ENCODE data around the gene ALPP.
"Not testable (repeated sequence)": the region's sequence is repeated elsewhere in the genome, so short reads cannot be mapped to it uniquely, and the experiment has no call there.

Gene ALPP

DNA sequence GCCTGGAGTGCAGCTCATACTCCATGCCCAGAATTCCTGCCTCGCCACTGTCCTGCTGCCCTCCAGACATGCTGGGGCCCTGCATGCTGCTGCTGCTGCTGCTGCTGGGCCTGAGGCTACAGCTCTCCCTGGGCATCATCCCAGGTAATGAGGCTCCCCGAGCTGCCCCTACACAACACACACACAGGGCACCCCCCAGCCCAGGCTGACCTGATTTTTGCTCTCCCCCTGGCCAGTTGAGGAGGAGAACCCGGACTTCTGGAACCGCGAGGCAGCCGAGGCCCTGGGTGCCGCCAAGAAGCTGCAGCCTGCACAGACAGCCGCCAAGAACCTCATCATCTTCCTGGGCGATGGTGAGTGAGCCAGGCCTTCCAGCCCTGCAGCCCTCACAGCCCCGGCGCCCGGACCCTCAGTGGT lies at the start of gene ALPP:
Gene ALPP (plus strand): TSS at position 17 of the 417 bp plus-strand sequence. CDS start 52 bp downstream, at position 69.
- DNase-seq = not testable (repeated sequence)

DNA sequence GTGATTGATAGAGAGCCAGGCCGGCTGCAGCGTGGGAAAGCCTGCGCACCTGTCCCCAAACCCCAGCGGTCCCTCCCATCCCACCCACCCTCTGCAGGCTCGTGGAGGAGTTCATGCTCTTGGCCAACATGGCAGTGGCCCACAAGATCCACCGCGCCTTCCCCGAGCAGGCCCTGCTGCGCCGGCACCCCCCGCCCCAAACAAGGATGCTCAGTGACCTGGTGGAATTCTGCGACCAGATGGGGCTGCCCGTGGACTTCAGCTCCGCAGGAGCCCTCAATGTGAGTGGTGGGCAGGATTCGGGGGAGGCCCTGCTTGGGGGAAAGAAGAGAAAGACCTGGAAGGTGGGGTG lies 48.9 kb upstream of the ALPP start:
- no peak for DNase-seq

DNA sequence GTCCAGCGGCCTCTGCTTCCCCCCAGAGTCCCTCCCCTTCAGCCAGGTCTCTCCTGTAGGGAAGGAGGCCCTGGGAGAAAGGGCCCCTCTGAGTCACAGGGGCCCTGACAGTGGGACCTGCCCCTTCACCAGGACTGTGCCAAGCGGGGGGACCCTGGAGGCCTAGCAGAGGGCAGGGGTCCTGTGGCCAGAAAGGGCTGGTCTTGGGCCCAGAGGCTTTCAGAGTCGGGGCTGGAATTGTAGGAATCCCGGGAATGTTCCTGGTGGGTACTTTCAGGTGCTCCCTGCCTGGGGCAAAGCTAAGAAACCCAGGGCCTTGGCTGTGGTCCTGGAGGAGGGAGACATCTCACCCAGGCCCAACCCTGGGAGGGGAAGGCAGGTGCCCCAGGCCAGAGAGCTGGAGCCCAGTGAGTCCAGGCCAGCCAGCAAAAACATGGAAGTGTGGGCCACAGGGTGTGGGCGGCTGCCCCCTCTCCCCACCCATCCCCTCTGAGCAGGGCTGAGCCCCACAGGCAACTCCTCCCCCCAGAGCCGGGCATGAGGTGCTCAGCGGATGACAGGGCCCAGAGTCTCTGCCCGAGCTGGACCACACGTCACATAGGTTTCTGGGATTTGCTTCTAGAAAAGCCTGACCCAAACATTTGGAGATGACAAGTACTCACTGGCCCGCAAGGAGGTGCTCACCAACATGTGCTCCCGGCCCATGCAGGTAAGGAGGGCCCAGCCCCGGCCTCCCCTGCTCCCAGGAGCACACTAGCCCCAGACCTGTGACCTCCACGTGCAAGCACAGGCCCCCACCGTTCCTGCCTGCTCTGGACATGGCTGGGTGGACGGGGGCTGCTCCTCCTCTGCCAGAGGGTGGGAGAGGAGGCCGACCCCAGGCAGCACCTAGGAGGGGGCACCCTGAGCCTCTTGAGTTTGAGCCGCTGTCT lies 48.2 kb upstream of the ALPP start:
- DNase-seq = no peak

- not testable (repeated sequence) for DNase-seq
Observed at GRCh38 chr2:232331061-232331460, 47.5 kb upstream of the ALPP start.

- not testable (repeated sequence) for DNase-seq
Observed at GRCh38 chr2:232331641-232332040, 46.9 kb upstream of the ALPP start.

DNA sequence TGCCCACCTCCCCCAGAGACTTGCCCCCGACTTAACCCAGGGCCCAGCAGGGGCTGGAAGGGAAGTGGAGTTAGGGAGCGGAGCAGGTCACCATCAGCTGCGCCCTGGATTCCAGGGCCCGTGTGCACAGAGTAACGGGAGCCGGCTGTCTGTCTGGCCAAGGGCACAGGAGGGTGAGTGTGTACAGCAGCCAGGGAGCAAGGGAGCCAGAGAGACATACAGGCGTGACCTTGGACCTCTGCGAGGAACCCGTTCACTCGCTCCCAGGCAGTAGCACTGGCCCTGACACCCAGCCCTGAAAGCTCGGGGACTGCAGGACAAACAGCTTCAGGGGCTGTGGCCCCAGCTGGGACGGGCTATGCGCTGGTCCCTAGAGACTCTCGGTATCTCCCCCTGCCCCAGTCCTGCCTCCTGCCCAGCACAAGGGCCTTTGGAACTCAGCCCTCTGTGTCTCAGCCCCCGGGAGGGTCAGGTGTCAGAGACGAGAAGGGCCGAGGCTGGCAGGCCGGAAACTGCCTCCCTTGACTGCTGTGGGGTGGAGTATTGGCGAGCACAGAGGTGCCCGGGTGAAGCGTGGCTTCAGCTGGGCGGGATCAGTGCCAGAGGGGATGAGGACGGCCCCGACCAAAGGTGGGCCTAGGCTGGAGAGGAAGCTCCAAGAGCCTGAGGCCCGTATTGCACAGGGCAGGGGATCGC lies 46.2 kb upstream of the ALPP start:
- DNase-seq = not testable (repeated sequence)

DNA sequence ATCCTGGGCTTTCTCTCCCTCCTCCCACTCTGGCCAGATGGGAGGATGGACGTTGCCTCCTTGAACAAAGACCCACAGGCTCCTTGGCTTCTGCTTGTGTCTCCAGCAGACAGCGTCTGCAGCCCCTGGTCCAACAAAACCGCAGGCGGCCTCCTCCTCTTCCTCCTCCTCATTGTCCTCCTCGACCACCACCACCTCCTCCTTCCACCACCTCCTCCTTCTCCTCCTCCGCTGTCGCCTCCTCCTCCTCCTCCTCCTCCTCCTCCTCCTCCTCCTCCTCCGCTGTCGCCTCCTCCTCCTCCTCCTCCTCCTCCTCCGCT lies 45.7 kb upstream of the ALPP start:
- DNase-seq = no peak

- no peak for DNase-seq
Observed at GRCh38 chr2:232333361-232334135, 45.0 kb upstream of the ALPP start.

- DNase-seq = not testable (repeated sequence)
Observed at GRCh38 chr2:232334136-232334884, 44.2 kb upstream of the ALPP start.

DNA sequence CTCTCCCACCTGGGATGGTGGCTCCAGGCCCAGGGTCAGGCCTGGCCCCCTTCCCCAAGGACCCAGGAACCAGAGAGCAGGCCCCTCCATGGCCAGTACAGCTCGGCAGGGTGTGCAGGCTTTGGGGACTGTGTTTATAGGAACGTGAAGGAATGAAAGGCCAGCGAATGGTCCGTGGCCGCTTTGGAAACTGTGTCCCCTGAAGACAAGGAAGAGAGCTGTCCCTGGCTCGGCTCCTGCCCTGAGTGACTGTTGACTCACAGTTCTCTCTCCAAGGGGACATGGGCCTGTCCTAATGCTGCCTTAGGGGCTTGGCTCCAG lies 43.7 kb upstream of the ALPP start:
- not testable (repeated sequence) for DNase-seq

GRCh38 chr2:232335206-232335858 lies 43.2 kb upstream of the ALPP start:
- DNase-seq = not testable (repeated sequence)

DNA sequence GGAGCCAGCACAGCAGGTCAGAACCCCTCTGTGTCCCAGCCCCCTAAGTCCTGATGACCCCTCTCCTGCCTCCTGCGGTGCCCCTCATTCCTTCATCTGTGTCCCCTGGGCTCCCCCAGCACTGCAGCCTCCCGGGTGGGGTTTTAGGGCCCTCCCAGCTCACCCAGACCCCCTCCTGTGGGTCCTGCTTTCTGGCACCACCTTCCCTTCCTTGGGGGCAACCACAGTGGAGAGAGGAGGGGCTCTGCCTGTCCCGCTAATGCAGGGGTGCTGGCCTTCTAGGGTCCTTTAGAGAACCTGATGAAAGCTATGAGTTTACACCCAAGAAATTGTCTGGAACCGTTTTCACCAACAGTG lies 42.7 kb upstream of the ALPP start:
- no peak for DNase-seq

DNA sequence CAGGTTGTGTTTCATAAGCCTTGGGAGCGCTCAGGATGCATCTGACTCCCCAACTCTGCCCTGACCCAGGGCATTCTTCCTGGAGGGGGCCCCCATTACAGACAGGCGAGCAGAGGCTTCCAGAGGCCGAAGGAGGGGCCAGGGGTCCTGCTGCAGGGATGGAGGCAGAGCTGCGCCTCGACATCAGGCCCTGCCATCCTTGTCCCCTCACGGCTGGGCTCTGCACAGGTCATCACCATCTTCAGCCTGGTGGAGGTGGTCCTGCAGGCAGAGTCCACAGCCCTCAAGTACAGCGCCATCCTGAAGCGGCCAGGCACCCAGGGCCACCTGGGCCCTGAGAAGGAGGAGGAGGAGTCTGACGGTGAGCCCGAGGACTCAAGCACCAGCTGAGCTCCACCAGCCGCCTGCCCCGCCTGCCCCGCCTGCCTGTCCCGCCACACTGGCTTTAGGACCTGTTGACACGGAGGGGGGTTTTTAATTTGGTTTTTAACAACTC lies 42.3 kb upstream of the ALPP start:
- no peak for DNase-seq

DNA sequence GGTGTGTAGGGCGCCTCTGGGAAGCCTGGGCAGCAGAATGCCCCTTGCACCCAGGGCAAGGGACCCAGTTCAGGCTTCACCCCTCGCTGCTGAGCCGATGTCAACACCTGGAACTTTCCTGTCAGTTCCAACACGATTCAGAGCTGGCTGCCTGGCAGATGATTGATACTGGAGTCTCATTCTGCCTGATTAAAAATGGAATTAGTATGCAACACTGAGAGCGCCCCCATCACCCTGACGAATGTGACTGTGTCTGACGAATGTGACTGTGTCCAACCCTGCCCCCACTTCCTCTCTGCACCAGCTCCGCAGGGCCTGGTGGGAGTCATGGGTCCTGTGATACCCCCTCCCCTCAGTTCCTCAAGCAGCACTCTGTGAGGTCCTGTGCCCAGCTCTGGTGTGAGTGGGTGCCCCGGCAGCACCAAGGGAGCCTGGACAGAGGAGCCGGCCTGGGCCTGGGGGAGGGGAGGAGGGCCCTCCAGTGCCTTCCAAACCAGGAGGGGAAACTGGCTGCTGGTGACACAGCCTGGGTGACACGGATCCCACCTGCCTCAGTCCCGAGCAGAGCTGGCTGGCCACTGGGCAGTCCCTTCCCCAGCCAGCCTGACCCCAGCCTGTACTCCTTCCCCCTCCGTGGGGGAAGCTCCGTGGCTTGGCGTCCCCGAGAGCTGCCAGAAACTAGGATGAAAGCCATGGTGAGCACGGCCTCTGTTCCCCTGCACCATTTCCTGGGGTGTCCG lies 41.4 kb upstream of the ALPP start:
- DNase-seq = no peak

GRCh38 chr2:232338094-232338758 lies 40.3 kb upstream of the ALPP start:
- not testable (repeated sequence) for DNase-seq

DNA sequence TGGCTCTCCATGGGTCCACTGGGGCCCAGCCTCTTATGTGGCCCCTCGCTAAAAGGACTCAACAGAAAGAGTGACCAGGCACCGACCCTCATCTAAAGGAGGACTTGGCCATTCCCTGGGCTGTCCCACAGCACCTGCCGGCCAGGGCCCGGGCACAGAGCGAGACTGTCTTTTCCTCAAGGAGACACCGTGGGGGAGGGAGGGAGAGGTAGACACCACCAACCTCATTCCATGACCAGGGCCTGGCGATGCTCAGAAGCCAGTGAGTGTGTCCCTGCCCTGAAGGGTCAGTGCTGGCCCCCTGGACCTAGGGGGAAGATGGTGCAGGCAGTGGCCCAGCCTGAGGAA lies 39.8 kb upstream of the ALPP start:
- no peak for DNase-seq

GRCh38 chr2:232339121-232340081 lies 39.1 kb upstream of the ALPP start:
- DNase-seq = no peak

- DNase-seq = no peak
Observed at GRCh38 chr2:232340171-232340935, 38.2 kb upstream of the ALPP start.

Measured in NCI-H1105 (cell line).